Spleen (tissue), 7 donors: ENCODE data around the gene FKBP9.
"Not testable (repeated sequence)": the region's sequence is repeated elsewhere in the genome, so short reads cannot be mapped to it uniquely, and the experiment has no call there.

Experiments
- CTCF ChIP-seq, 11 experiments: fragments of 200-600 bp in 7 of 11; fragments of 450-650 bp in 4 of 11; sonication (generic) in 4 of 11; IDR thresholded peaks in 8 of 11; conservative IDR thresholded peaks in 3 of 11; 1 replicate in 7 of 11; 2 replicates in 4 of 11; pipeline versions ENCODE4 v1.4.0 to v1.8.0; 2016 to 2021; ENCODE audit warnings: antibody characterized with exemption in 11 of 11, inconsistent platforms in 4 of 11, mild to moderate bottlenecking in 1 of 11
- POLR2A ChIP-seq, 3 donors: fragments of 450-650 bp; IDR thresholded peaks; one replicate each; pipeline ENCODE4 v1.5.1; 2017; ENCODE audit warnings: antibody characterized with exemption in 3 of 3, mild to moderate bottlenecking in 1 of 3
- POLR2AphosphoS5 ChIP-seq, 3 donors: sonication (generic); formaldehyde crosslinking; IDR thresholded peaks; one replicate each; pipeline ENCODE4 v1.5.1; 2017; ENCODE audit warnings: antibody characterized with exemption in 3 of 3
- donor health status: DM: no; HTN: no; CAD: no; lungs with moderate emphysema.
- donor health status: DM: no; HTN: no; CAD: no.
- donor health status: DM: no; HTN: no; CAD: no.

- not testable (repeated sequence) for TF ChIP-seq CTCF (IDR thresholded peaks at IDR 0.05 in 8 of 11, conservative IDR thresholded peaks at IDR 0.05 in 3 of 11); POLR2A (IDR thresholded peaks at IDR 0.05); POLR2AphosphoS5 (IDR thresholded peaks at IDR 0.05)
Measured at GRCh38 chr7:32979902-32980301, 22.7 kb downstream of the FKBP9 start.
